ENCODE measurements around the gene FGD5. TPM values are rescaled to one million over a fixed set of nuclear protein-coding genes. Genes with fewer than 3 reads are reported as not detected.

FGD5 gene
- total and polyA plus RNA-seq, 8 donors = 25.4 to 49.4 (median 41.7) TPM

DNA sequence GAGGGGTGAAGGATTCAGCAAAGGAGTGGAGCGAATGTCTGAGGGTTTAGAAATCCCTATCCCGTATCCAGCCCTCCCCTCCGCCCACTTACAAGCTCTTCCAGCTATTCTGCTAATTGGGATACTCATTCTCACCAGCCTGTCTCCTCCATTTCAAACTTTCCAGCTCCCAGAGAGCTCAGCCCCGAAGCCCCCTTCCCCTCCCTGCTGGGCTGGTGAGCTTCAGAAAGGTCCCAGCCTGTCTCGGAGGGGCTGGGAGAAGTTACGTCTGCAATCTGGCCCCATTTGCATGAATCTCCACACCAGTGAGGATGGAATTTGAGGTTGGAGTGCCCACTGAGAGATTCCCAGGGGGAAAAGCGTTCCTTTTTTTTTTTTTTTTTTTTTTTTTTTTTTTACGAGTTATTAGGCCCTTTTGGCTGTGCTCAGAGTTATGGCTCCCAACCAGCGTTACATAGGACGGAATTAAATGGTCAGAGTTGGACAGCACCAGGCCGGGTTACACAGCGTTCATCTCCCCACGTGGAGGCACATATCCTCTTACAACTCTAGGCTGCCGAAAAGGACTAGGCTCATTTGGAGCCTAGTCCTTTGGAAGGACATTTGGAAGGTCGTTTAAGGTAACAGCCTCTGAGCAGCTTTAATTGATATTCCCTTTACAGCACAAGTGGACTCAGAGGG lies 34.6 kb downstream of the FGD5 start:
- TF ChIP-seq CTCF (IDR thresholded peaks at IDR 0.05) = no peak
- Histone ChIP-seq H3K9me3 (no peaks in the 10 kb centered on the region), H3K36me3 (no peaks in the 10 kb centered on the region), H3K27ac (no peak overlapping the region), H3K4me1 (peaks cover 7 to 17% of the 10 kb centered on the region in 2 donors), H3K27me3 (peaks cover 0 to 3% of the 10 kb centered on the region in 2 donors), H3K4me3 (no peak overlapping the region)
- DNase-seq = no peak
- intact Hi-C loops (cut with DNase I) = no loop called here
- ATAC-seq = peak; percentile 43

GRCh38 chr3:14857506-14857905 lies 38.7 kb downstream of the FGD5 start:
- ATAC-seq (no peak), DNase-seq (no peak)
- no peak overlapping the region for H3K4me3 ChIP-seq
- H3K27me3 ChIP-seq = peaks cover 0 to 3% of the 10 kb centered on the region in 2 donors
- no peak overlapping the region for H3K27ac ChIP-seq
- peaks cover 8 to 17% of the 10 kb centered on the region in 2 donors for H3K4me1 ChIP-seq
- H3K36me3 ChIP-seq = no peaks in the 10 kb centered on the region
- intact Hi-C loops (cut with DNase I) = no loop called here
- TF ChIP-seq CTCF (IDR thresholded peaks at IDR 0.05) = no peak
- no peaks in the 10 kb centered on the region for H3K9me3 ChIP-seq

- ATAC-seq (no peak), DNase-seq (no peak)
- H3K36me3 ChIP-seq = no peaks in the 10 kb centered on the region
- H3K4me3 ChIP-seq = no peak overlapping the region
- H3K9me3 ChIP-seq = no peaks in the 10 kb centered on the region
- intact Hi-C loops (cut with DNase I) = no loop called here
- H3K4me1 ChIP-seq = peaks cover 8 to 20% of the 10 kb centered on the region in 2 donors
- peaks cover 0 to 3% of the 10 kb centered on the region in 2 donors for H3K27me3 ChIP-seq
- no peak for TF ChIP-seq CTCF (IDR thresholded peaks at IDR 0.05)
- no peak overlapping the region for H3K27ac ChIP-seq
Observed at GRCh38 chr3:14858105-14858504, 39.3 kb downstream of the FGD5 start.

DNA sequence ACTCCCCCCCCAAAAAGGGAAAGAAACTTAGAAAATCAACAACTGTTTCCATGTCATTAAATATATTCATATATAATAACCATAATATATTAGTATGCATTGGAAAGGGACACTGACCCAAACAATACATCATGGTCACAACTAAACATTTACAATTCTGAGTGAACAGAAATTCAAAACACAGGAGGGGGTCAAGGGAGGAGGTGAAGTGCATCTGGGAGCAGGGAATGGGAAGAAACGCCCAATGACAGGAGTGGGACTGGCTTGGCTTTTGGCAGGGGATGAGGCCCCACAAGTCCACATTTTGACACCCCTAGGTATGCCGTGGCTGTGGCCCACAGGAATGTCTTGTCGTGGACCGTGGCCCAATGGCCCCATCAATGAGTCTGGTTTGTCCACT lies 41.1 kb downstream of the FGD5 start:
- TF ChIP-seq CTCF (IDR thresholded peaks at IDR 0.05) = no peak
- intact Hi-C loops (cut with DNase I) = no loop called here
- no peaks in the 10 kb centered on the region for H3K9me3 ChIP-seq
- peaks cover 0 to 3% of the 10 kb centered on the region in 2 donors for H3K27me3 ChIP-seq
- H3K4me1 ChIP-seq = peaks cover 8 to 20% of the 10 kb centered on the region in 2 donors
- no peak overlapping the region for H3K4me3 ChIP-seq
- H3K36me3 ChIP-seq = peaks cover 0 to 8% of the 10 kb centered on the region in 2 donors
- no peak overlapping the region for H3K27ac ChIP-seq
- no peak for DNase-seq
- ATAC-seq = no peak

DNA sequence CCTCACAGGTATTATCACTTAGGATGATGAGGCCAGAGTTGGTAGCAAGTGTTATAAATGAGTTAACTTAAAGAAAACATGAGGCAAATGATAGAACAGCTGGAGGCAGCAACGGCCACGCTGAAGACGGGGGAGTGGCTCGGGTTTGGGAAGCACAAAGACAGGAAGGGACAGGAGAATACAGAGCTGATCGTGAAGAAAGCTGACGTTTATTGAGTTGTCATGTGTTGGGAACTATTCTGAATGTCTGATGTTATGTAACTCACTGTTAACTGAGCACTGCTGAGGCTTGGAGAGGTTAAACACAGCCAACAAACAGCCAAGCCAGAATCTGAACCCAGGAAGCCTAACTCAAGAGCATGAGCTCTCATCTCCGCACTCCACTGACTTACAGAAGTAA lies 42.3 kb downstream of the FGD5 start:
- H3K4me1 ChIP-seq = peaks cover 8 to 20% of the 10 kb centered on the region in 2 donors
- peak overlapping the region; percentile 14 to 57 for H3K27ac ChIP-seq
- no peak for TF ChIP-seq CTCF (IDR thresholded peaks at IDR 0.05)
- H3K36me3 ChIP-seq = peaks cover 0 to 14% of the 10 kb centered on the region in 2 donors
- peaks cover 0 to 3% of the 10 kb centered on the region in 2 donors for H3K27me3 ChIP-seq
- H3K4me3 ChIP-seq = no peak overlapping the region
- intact Hi-C loops (cut with DNase I) = no loop called here
- DNase-seq (peak in 1 of 4 donors; percentile 60), ATAC-seq (peak; percentile 34)
- no peaks in the 10 kb centered on the region for H3K9me3 ChIP-seq
